H9 (cell line): ENCODE data around the gene CDC42EP5. TPM values are rescaled to one million over a fixed set of nuclear protein-coding genes. Genes with fewer than 3 reads are reported as not detected.

Source experiments
- DNase-seq: peaks from one replicate; pipeline ENCODE4 v3.0.0-alpha.2; 2017
- H2AFZ ChIP-seq: one replicate; pipeline ENCODE4 v1.6.1; 2013; ENCODE audit warnings: mild to moderate bottlenecking, low read length, control low read depth, moderate library complexity
- H2AK5ac ChIP-seq: 2 replicates; pipeline ENCODE4 v1.6.1; 2013; ENCODE audit warnings: low read length, control low read depth, mixed read lengths; ENCODE audit not compliant: insufficient read length
- H2BK120ac ChIP-seq: one replicate; pipeline ENCODE4 v1.6.1; 2013; ENCODE audit warnings: low read depth, mild to moderate bottlenecking, low read length, control low read depth, inconsistent platforms; ENCODE audit not compliant: poor library complexity, severe bottlenecking
- H2BK12ac ChIP-seq: 2 replicates; pipeline ENCODE4 v1.6.1; 2013; ENCODE audit warnings: low read length, control low read depth, mixed read lengths, low read depth; ENCODE audit not compliant: insufficient read length
- H2BK15ac ChIP-seq: 2 replicates; pipeline ENCODE4 v1.6.1; 2013; ENCODE audit warnings: low read depth, low read length, control low read depth
- H2BK20ac ChIP-seq: one replicate; pipeline ENCODE4 v1.6.1; 2013; ENCODE audit warnings: low read depth, mild to moderate bottlenecking, low read length, control low read depth, inconsistent platforms; ENCODE audit not compliant: poor library complexity, severe bottlenecking
- H2BK5ac ChIP-seq: 2 replicates; pipeline ENCODE4 v1.6.1; 2013; ENCODE audit warnings: low read length, control low read depth, mixed read lengths; ENCODE audit not compliant: insufficient read length
- H3K14ac ChIP-seq: 2 replicates; pipeline ENCODE4 v1.6.1; 2013; ENCODE audit warnings: low read length, control low read depth; ENCODE audit not compliant: insufficient read depth
- H3K18ac ChIP-seq: 2 replicates; pipeline ENCODE4 v1.6.1; 2013; ENCODE audit warnings: low read depth, mild to moderate bottlenecking, mixed read lengths, low read length, control low read depth; ENCODE audit not compliant: insufficient read length
- H3K23ac ChIP-seq: 2 replicates; pipeline ENCODE4 v1.6.1; 2013; ENCODE audit warnings: low read length, control low read depth, mixed read lengths, low read depth; ENCODE audit not compliant: insufficient read length
- H3K23me2 ChIP-seq: 2 replicates; pipeline ENCODE4 v1.6.1; 2013; ENCODE audit warnings: low read depth, mild to moderate bottlenecking, mixed read lengths, low read length, control low read depth; ENCODE audit not compliant: insufficient read length, poor library complexity, severe bottlenecking
- H3K27ac ChIP-seq: 2 replicates; pipeline ENCODE4 v1.5.1; 2013; ENCODE audit warnings: low read length, control low read depth, mixed read lengths, low read depth; ENCODE audit not compliant: insufficient read length
- H3K27me3 ChIP-seq: 2 replicates; pipeline ENCODE4 v1.6.1; 2013; ENCODE audit warnings: low read length, control low read depth, inconsistent platforms; ENCODE audit not compliant: insufficient read depth
- H3K4ac ChIP-seq: 2 replicates; pipeline ENCODE4 v1.6.1; 2013; ENCODE audit warnings: low read depth, mild to moderate bottlenecking, control low read depth, inconsistent platforms, low read length, moderate library complexity
- H3K4me1 ChIP-seq: 2 replicates; pipeline ENCODE4 v1.6.1; 2013; ENCODE audit warnings: low read length, control low read depth, inconsistent platforms; ENCODE audit not compliant: insufficient read depth
- H3K4me2 ChIP-seq: 2 replicates; pipeline ENCODE4 v1.6.1; 2013; ENCODE audit warnings: low read length, control low read depth, mixed read lengths; ENCODE audit not compliant: insufficient read length, insufficient read depth
- H3K56ac ChIP-seq: 2 replicates; pipeline ENCODE4 v1.6.1; 2013; ENCODE audit warnings: low read depth, mild to moderate bottlenecking, mixed read lengths, low read length, control low read depth; ENCODE audit not compliant: insufficient read length
- H3K79me1 ChIP-seq: 2 replicates; pipeline ENCODE4 v1.6.1; 2013; ENCODE audit warnings: low read depth, mild to moderate bottlenecking, moderate library complexity, low read length, control low read depth, inconsistent platforms; ENCODE audit not compliant: insufficient read depth, poor library complexity, severe bottlenecking
- H3K79me2 ChIP-seq: 2 replicates; pipeline ENCODE4 v1.6.1; 2013; ENCODE audit warnings: low read length, control low read depth, inconsistent platforms; ENCODE audit not compliant: insufficient read depth
- H3K9ac ChIP-seq: 2 replicates; pipeline ENCODE4 v1.6.1; 2013; ENCODE audit warnings: low read length, control low read depth, mixed read lengths; ENCODE audit not compliant: insufficient read length; ENCODE audit errors: extremely low read depth
- H3K9me3 ChIP-seq: one replicate; pipeline ENCODE4 v1.6.1; 2013; ENCODE audit warnings: low read depth, low read length, inconsistent platforms; ENCODE audit not compliant: control insufficient read depth
- H3T11ph ChIP-seq: one replicate; pipeline ENCODE4 v1.6.1; 2013; ENCODE audit warnings: mild to moderate bottlenecking, low read length, control low read depth, inconsistent platforms
- H4K20me1 ChIP-seq: one replicate; pipeline ENCODE4 v1.6.1; 2013; ENCODE audit not compliant: control insufficient read depth, insufficient read length, insufficient read depth
- H4K5ac ChIP-seq: 2 replicates; pipeline ENCODE4 v1.6.1; 2013; ENCODE audit warnings: low read depth, mild to moderate bottlenecking, mixed read lengths, low read length, control low read depth; ENCODE audit not compliant: insufficient read length
- H4K8ac ChIP-seq: replicated peaks from 2 replicates; pipeline ENCODE4 v1.6.1; 2013; ENCODE audit warnings: low read length, control low read depth, mixed read lengths, low read depth; ENCODE audit not compliant: insufficient read length
- H4K91ac ChIP-seq: 2 replicates; pipeline ENCODE4 v1.6.1; 2013; ENCODE audit warnings: low read depth, mild to moderate bottlenecking, moderate library complexity, mixed read lengths, low read length, control low read depth; ENCODE audit not compliant: insufficient read length
- H3K27ac Mint-ChIP-seq, 3 experiments: 2 replicates in 2 of 3; 3 replicates in 1 of 3; pipeline ENCODE4 v1.8.0; 2020 to 2021; ENCODE audit warnings: mixed read lengths in 3 of 3, mild to moderate bottlenecking in 1 of 3, moderate library complexity in 1 of 3
- H3K27me3 Mint-ChIP-seq: 2 replicates; pipeline ENCODE4 v1.8.0; 2021; ENCODE audit warnings: low read depth, mild to moderate bottlenecking, moderate library complexity, mixed read lengths
- H3K36me3 Mint-ChIP-seq, 3 experiments: 2 replicates in 2 of 3; 3 replicates in 1 of 3; pipeline ENCODE4 v1.8.0; 2020 to 2021; ENCODE audit warnings: low read depth in 3 of 3, mixed read lengths in 3 of 3; ENCODE audit not compliant: insufficient read depth in 1 of 3
- H3K4me1 Mint-ChIP-seq, 2 experiments: 2 replicates each; pipeline ENCODE4 v1.8.0; 2020; ENCODE audit warnings: mixed read lengths in 2 of 2
- H3K4me3 Mint-ChIP-seq, 2 experiments: 2 replicates in 1 of 2; 3 replicates in 1 of 2; pipeline ENCODE4 v1.8.0; 2020 to 2021; ENCODE audit warnings: mild to moderate bottlenecking in 2 of 2, mixed read lengths in 2 of 2, moderate library complexity in 1 of 2
- H3K9me3 Mint-ChIP-seq, 2 experiments: 2 replicates in 1 of 2; 3 replicates in 1 of 2; pipeline ENCODE4 v1.8.0; 2020; ENCODE audit warnings: mild to moderate bottlenecking in 2 of 2, mixed read lengths in 2 of 2, moderate library complexity in 1 of 2
- WGBS: extraction: QIAGEN DNeasy Blood & Tissue Kit; methylation state at CpG from one replicate; pipeline ENCODE4 v1.1.7; 2013; ENCODE audit warnings: missing lambda C conversion rate, low lambda C conversion rate, mixed read lengths; ENCODE audit not compliant: insufficient read length; ENCODE audit errors: extremely low coverage; 5-methylcytosine and 5-hydroxymethylcytosine counted together
- total RNA-seq: library from RNA; stranded (reverse); gene quantifications from 2 replicates; pipeline ENCODE4 v1.2.1, GENCODE V29; 2021
- TF ChIP-seq, protein P1 (sequence below): fragments of 200-600 bp; sonication (generic); conservative IDR thresholded peaks from 3 replicates; pipeline ENCODE4 v1.8.0; 2021; ENCODE audit warnings: antibody characterized with exemption, mild to moderate bottlenecking

Gene CDC42EP5
- total RNA-seq, 1 experiment from 2014 or later, result 1.6 TPM

- no peaks in the 10 kb centered on the region for H3K23me2 ChIP-seq
- no peak overlapping the region for H2BK20ac ChIP-seq
- no peak overlapping the region for H2AK5ac ChIP-seq
- H3K27me3 Mint-ChIP-seq, result peaks cover 7% of the 10 kb centered on the region
- H2BK120ac ChIP-seq, result no peak overlapping the region
- no peak overlapping the region for H3T11ph ChIP-seq
- H3K9me3 ChIP-seq, result peaks cover 78% of the 10 kb centered on the region
- no peak overlapping the region for H3K9ac ChIP-seq
- no peaks in the 10 kb centered on the region for H3K79me1 ChIP-seq
- H3K79me2 ChIP-seq, result no peaks in the 10 kb centered on the region
- H4K91ac ChIP-seq, result no peak overlapping the region
- no peak overlapping the region for H3K23ac ChIP-seq
- peaks cover 94 to 97% of the 10 kb centered on the region in 2 experiments for H3K9me3 Mint-ChIP-seq
- no peaks in the 10 kb centered on the region for H3K4me1 Mint-ChIP-seq
- no peak overlapping the region for H2BK5ac ChIP-seq
- no CpG with 5 or more reads among the region's 6 CpGs for WGBS
- no peak for DNase-seq
- H2BK12ac ChIP-seq, result no peak overlapping the region
- no peak overlapping the region for H3K4me3 Mint-ChIP-seq
- H3K27ac ChIP-seq, result no peak overlapping the region
- no peaks in the 10 kb centered on the region for H3K4me1 ChIP-seq
- no peak overlapping the region for H3K27ac Mint-ChIP-seq
- no peak overlapping the region for H2BK15ac ChIP-seq
- no peak overlapping the region for H4K8ac ChIP-seq
- H3K18ac ChIP-seq, result no peak overlapping the region
- peaks cover 6 to 49% (median 15%) of the 10 kb centered on the region in 3 experiments; a peak in 6 of 7 replicates for H3K36me3 Mint-ChIP-seq
- H3K27me3 ChIP-seq, result no peaks in the 10 kb centered on the region
- H3K4me2 ChIP-seq, result no peak overlapping the region
- no peak overlapping the region for H4K5ac ChIP-seq
- no peak overlapping the region for H2AFZ ChIP-seq
- no peak overlapping the region for H3K56ac ChIP-seq
- H3K14ac ChIP-seq, result no peak overlapping the region
- H3K4ac ChIP-seq, result no peak overlapping the region
- TF ChIP-seq, protein P1, sequence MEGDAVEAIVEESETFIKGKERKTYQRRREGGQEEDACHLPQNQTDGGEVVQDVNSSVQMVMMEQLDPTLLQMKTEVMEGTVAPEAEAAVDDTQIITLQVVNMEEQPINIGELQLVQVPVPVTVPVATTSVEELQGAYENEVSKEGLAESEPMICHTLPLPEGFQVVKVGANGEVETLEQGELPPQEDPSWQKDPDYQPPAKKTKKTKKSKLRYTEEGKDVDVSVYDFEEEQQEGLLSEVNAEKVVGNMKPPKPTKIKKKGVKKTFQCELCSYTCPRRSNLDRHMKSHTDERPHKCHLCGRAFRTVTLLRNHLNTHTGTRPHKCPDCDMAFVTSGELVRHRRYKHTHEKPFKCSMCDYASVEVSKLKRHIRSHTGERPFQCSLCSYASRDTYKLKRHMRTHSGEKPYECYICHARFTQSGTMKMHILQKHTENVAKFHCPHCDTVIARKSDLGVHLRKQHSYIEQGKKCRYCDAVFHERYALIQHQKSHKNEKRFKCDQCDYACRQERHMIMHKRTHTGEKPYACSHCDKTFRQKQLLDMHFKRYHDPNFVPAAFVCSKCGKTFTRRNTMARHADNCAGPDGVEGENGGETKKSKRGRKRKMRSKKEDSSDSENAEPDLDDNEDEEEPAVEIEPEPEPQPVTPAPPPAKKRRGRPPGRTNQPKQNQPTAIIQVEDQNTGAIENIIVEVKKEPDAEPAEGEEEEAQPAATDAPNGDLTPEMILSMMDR, result no peak
- H4K20me1 ChIP-seq, result no peaks in the 10 kb centered on the region
Observed at GRCh38 chr19:54521860-54522513, 48.9 kb upstream of the CDC42EP5 start.
